NCI-H1694 (cell line): Measurements from ENCODE around the gene NRDC.

Source experiments
- DNase-seq: peaks from one replicate; lab custom pipeline; 2025; lab: John Stamatoyannopoulos, UW

The NRDC gene, protein sequence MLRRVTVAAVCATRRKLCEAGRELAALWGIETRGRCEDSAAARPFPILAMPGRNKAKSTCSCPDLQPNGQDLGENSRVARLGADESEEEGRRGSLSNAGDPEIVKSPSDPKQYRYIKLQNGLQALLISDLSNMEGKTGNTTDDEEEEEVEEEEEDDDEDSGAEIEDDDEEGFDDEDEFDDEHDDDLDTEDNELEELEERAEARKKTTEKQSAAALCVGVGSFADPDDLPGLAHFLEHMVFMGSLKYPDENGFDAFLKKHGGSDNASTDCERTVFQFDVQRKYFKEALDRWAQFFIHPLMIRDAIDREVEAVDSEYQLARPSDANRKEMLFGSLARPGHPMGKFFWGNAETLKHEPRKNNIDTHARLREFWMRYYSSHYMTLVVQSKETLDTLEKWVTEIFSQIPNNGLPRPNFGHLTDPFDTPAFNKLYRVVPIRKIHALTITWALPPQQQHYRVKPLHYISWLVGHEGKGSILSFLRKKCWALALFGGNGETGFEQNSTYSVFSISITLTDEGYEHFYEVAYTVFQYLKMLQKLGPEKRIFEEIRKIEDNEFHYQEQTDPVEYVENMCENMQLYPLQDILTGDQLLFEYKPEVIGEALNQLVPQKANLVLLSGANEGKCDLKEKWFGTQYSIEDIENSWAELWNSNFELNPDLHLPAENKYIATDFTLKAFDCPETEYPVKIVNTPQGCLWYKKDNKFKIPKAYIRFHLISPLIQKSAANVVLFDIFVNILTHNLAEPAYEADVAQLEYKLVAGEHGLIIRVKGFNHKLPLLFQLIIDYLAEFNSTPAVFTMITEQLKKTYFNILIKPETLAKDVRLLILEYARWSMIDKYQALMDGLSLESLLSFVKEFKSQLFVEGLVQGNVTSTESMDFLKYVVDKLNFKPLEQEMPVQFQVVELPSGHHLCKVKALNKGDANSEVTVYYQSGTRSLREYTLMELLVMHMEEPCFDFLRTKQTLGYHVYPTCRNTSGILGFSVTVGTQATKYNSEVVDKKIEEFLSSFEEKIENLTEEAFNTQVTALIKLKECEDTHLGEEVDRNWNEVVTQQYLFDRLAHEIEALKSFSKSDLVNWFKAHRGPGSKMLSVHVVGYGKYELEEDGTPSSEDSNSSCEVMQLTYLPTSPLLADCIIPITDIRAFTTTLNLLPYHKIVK

DNA sequence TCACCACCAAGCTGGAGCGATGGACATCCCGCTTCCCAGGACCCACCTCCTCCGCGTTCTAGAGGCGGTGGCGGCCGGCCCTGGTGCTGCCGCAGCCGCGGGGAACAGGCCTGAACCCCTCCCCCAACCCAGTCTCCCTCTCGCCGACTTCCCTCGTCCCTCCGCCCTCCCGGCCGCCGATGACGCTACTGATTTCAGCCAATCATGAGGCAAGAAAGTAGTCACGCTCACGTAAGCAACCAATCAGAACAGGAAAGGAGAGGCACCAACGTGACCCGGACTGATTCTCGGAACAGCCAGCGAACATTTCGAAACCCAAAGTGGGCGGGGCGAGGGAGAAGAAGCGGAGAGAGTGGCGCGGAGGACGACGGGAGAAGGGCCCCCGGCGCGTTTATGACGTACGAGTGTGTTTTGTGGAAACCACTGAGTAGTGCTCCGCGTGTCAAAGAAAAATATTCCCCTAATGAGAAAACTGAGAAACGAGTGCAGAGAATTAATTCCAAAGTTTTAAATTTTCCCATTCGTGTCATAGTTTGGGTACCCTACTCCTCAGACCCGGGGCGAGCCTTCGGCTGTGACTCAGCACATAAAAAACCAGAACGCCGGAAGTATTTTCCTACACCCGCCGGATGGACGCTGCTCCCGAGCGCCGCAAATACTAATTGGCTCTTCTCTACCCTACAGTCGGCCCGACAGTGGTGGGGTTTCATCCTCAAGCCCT lies at the start of gene NRDC:
NRDC (minus strand) TSS at position 112 of the 721 bp plus-strand sequence. CDS start 112 bp downstream, outside the sequence.
- peak; percentile 99 for DNase-seq

DNA sequence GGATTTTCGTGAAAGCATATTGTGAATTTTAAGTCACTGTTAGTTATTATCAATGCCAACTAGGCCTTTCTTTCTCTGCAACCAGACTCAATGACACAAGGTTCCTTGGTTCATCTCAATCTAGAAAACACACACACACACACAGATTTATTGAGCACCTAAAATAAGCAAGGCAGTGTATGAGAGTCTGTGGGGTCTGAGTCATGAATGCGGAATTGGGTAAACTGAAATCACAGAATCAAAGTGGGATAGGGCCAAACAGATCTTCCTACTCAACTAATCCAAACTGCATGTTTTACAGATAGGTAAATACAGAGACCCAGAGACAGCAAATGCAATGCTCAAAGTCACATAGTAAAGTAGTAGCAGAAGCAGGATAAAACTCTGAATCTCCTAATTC lies 48.5 kb upstream of the NRDC start:
- no peak for DNase-seq

DNA sequence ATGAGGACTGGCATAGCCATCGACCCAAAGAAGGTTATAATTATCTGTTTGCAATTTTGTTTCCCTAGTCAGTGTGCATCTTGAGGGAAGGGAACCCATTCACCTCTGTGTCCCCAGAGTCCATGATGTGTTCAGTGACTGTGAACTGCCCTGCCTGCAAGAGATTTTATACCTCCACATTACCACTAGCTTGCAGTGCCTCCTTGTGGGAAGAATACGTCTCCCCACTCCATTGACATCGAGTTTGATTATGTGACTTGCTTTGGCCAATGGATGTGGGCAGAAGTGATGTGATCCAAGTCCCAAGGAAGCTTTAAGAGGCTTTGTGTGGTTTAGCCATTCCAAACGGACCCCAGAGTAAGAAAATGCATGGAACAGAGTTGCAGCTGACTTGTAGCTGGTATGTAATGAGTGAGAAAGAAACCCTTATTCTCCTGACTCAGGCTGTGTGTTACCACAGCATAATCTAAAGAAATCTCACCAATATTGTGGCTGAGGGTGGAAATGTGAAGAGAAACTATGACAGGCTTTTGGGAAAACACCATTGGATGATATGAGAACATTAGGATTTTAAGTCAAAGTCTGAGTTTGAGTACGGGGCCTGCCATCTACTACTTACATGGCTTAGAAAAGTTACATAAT lies 47.8 kb upstream of the NRDC start:
- DNase-seq, result no peak

DNA sequence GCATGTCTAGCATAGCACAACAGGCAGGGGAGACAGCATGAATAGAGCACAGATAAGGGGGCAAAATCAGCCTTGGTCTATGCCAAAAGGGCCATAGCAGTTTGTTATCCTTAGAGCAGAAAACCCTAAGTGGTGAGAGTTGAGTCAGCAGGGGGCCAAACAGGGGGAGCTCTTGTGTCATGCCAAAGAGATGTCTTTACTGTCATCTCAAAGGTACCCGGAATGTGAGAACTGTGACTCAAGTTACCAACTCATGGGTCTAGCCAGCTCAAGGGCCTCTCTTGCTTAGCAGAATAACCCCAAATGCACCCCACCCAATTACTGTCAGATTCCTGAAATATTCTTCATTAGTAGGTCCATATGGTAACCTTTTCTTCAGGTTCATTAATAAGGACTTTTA lies 45.9 kb upstream of the NRDC start:
- DNase-seq, result no peak

DNA sequence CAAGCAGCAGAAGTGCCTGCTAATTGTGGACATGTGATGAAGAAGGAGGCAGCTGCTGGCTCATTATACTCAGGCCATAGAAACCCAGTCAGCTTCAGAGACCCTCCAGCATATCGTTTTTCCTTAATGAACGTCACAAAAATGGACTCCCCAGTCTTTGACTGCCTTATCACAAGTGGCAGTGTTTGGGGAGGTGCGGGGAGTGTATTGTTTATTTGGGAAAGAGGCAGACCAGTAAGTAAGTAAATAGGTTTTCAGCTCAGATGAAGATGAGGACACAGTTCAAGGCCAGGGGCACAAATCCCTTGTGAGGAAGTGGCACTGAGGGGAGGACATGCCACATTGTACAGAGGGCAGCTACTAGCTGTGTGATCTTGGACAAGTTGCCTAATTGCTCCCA lies 43.5 kb upstream of the NRDC start:
- no peak for DNase-seq

DNA sequence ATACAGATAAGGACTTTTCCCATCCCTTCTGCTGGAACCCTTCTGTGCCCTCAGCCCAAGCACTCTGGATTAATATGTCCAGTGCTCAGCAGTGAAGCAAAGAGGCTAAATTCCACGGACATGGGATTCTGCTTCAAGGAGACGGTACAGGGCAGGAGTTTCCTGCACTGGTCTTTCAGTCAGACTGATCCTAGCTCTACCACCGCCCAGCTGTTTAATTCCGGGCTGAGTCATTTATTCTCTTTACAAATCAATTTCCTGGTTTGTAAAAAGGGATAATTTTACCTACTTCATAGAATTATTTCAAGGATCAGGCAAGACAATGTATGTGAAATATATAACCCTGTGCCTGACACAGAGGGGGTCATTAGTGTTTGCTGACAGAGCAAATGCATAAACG lies 41.6 kb upstream of the NRDC start:
- no peak for DNase-seq

DNA sequence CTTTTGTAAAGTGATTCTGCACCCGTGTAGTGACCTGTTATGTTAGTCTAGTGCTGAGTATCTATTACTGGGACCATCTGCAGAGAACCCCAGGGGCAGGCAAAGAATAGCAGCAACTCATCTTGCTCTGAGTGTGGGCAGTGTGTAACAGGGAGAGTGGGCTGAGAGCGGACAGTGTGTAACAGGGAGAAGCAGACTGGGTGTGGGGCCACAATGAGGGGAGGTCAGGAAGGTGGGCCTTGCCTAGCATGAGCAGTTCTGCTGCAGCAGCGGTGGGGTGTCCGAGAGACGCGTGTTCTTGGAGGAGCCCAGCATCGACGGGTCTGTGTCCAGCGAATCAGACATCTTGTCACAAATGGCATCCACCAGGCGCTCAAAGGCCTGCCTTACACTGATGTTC lies 41.2 kb upstream of the NRDC start:
- DNase-seq, result no peak

DNA sequence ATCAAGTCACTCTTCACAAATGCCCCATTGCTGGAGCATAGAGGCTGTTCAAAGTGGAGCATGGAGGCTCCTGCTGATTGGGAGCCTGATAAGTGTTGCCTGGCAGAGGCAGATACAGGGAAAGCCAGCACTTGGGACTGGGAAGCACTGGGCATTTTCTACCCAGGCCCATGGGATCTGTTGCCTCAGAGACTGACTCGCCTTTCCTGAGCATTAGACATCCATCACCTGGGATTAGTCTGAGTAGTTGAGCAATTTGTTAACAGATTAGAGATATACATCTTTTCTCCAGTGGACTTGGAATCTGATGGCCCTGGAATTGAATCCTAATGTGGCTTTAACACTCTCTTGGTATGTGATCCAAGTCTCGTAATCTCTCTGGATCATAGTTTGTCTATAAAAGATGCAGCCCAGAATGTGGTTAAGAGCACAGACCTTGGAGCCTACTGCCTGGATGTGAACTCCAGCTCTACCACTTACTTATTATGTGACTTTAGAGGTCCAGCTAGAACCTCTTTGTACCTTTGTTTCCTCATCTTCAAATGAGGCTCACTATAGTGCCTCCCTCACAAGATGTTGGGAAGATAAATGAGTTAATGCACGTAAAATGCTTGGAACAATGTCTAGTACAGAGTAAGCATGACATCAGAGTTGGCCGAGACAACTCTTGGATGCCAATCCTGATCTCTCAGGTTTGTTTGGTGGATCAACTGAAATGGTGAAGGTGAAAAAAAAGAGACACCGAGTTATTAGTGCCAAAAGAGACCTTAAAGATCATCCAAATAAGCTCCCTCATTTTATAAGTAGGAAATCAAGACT lies 38.3 kb upstream of the NRDC start:
- no peak for DNase-seq

DNA sequence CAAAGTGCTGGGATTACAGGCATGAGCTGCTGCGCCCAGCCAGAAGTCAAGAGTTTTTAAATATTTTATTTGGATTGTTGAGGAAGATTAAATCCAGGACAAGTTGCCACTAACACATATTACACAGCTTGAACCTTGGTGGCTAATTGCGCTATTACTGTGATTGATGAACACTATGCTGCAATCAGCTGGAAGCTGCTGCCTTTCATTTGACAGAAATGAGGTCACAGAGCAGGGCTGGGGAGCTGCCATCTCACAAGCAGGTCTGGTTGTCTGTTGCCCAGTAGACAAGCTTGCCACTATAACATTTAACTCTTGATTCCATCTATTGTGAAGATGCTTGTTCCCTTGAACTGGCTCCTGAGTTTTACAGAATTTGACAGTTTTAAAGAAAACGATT lies 37.4 kb upstream of the NRDC start:
- no peak for DNase-seq

DNA sequence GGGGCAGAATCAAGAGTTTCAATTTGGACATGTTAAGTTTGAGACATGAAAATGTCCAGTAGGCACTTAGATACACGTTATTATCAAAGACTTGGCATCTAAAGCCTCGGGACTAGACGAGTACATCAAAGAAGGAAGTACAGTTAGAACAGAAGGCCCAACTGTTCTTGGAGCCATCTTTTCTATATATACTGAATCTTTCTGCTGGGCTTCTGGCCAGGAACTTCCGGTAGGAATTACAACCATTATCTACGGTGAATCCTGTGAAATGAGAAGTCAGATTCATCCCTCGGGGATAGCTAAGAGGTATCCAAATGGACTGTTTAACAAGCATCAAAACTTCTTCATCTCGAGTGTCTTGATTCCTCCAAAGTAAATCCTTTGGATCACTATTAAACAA lies 34.4 kb upstream of the NRDC start:
- no peak for DNase-seq

DNA sequence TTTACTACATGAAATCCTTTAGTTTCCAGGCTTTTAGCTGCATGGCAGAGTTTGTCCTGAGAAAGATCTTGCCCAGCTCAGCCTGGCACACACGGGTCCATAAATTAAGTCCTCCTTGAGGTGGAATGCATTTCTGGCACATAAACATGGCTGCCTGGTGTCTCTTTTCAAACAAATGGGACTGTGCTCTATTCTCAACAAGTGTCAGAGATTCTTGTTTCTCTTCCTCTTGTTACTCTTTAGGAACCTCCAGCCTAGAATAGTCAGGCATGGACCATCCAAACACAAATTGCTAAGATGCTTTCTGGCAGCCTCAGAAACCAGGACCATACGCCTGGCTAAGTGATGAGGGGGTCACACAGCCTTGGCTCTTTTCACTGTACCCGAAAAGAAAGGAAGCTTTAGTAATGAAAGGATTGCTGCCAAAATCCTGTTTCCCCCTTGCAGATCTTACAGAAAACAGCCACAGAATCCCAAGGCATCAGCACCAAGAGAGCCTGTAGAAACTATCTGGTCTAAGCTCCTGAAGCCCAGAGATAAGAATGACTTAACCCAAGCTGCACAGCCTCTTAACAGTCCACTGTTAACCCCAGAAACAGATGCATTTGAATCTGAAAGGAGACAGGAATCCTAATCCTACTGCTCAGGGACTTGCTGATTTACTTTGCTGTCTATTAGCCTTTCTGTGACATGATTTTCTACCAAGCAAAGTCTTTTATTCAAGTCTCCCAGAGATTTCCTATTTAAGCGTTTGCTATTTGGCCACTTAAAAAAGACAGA lies 31.9 kb upstream of the NRDC start:
- DNase-seq, result no peak

DNA sequence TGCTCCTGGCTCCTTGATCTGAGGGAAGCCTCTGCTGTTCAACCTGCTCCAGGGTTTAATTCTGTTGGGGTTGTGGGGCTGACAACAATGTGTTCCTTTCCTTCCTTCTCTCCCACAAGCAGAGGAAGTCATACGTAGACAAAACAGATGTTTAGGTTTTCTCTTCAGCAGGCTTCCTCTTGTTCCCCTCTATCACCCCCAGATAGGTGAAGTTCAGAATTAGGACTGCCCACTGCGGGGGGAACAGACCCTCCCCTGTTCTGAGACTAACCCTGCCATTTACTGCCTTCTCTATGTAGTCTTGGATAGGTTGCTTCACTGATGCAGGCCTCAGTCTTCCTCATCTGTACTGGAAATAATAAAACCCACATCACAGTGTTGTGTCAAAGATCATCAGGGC lies 30.0 kb upstream of the NRDC start:
- DNase-seq, result no peak

DNA sequence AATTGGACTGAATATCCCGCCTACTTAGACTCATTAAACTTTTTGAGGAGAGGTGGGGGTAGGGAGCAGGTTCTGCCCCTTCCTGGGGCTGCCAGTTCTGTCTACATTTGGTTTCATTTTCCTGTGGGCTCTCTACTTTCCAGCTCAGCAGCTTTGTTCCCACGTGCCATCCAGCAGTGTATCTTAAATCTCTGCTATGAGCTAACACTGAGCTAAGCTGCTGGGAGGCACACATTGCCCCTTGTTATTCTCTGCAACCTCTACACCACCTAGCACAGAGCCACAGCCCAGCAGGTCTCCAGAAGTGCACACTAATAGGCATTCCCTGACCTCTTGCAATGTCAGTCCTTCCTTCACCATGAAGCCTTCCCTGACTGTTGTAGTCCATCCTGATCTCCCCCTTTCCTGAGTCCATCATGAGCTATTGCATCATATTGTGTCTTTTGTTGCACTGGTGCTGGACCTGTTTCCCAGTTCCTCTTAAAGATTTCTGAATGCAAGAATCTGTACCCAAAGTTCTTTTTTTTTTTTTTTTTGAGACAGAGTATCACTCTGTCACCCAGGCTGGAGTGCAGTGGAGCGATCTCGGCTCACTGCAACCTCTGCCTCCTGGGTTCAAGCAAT lies 28.7 kb upstream of the NRDC start:
- DNase-seq, result no peak

DNA sequence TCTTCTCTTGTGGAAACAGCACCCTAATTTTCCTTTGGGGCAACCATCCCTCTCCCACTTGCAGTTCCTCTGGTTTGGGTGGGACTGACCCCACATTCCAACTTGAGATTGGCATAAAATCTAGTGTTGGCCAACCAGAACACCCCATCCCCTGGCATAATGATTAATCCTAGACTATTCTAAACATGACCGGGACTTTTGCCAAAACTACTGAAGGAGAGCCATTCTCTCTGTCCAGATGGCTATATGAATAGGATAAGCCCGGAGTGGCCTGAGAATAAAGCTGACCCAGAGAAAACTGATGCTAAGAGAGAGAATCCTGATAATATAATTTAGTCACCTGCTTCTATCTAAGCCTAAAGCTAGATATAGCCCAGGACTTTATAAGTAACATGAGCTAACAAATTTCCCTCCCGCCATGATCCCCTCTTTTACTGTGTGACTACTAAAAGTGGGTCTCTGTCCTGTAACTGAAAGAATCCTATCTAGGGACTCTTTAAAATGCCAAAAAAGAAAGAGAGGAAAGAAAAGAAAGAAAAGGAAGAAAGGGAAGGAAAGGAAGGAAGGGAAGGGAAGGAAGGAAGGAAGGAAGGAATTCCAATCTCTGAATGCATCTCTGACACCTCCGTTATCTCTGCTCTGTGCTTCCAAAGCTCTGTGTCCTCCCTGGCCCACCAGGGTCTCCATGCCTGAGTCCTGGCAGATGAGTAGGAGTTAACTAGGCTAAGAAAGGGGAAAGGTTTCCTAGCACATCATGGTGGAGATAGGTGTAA lies 28.0 kb upstream of the NRDC start:
- no peak for DNase-seq

DNA sequence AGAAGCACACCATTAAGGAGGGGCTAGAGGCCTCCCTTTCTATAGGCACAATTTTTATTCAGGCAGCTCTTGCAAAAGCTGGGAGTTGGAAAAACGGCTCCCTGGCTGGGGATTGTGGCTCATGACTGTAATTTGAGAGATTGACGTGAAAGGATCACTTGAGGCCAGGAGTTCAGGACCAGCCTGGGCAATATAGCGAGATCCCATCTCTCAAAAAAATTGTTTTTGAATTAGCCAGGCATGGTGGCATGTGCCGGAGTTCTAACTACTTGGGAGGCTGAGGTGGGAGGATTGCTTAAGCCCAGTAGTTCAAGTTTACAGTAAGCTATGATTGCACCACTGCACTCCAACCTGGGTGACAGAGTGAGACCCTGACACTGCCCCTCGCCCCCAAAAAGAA lies 23.9 kb upstream of the NRDC start:
- DNase-seq, result no peak

DNA sequence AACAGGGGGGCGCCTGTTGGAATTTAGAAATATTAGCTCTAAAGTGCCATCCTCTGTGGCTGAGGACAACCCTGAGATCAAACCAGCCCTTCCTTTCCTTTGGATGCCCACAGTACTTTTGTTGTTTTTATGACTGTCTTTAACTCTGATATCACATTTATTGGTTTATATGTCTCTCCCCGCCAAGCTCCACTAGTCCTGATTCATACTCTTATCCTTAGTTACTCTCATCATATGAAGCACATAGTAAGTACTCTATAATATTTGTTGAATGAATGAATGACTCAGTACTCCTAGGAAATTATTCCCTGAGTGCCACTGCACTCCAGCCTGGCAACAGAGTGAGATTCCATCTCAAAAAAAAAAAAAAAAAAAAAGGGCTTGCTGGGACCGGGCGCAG lies 22.6 kb upstream of the NRDC start:
- no peak for DNase-seq

DNA sequence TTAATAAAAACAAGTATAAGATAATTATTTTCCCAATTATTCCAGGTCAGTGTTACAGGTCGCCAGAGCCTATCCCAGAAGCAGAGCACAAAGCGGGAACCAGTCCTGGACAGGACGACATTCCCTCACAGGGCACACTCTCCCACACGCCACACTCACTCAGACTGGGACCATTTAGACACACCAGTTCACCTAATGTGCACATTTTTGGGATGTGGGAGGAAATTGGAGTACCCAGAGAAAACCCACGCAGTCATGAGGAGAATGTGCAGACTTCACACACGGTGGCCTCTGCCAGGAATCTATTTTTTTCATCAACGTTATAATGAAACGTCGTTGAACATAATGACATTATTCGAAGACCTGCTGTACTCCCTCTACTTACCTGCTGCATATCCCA lies 20.5 kb upstream of the NRDC start:
- DNase-seq, result no peak

DNA sequence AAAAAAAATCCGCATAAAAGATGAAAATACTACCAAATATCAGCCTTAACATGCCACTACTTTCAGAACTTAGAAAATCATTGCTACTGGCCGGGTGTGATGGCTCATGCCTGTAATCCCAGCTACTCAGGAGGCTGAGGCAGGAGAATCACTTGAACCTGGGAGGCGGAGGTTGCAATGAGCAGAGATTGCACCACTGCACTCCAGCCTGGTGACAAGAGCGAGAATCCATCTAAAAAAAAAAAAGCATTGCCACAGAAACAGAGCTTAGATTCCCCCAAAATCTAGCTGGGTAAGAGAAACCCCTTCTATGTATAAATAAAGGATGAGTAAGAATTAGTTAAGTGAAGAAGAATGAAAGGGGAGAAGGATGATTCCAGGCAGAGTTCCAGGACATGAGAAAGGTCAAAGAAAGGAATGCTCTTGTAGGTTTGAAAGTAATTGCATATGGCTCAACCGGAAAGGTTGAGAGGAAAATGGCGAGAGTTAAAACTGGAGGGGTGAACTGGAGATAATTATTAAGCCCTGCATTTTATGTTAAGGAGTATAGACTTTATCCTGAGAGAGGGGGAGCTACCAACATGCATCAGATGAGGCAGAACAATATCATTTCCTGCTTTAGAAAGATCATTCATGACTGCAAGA lies 19.7 kb upstream of the NRDC start:
- no peak for DNase-seq
